Neural progenitor cell (in vitro differentiated cells): ENCODE data around the gene HDAC4. TPM values are rescaled to one million over a fixed set of nuclear protein-coding genes. Genes with fewer than 3 reads are reported as not detected.

Experiments
- DNase-seq: peaks from one replicate; pipeline ENCODE4 v3.0.0-alpha.2; 2016; ENCODE audit warnings: low spot score
- H2AFZ ChIP-seq: fragments of 200-600 bp; sonication (generic); replicated peaks from 2 replicates; pipeline ENCODE4 v1.6.1; 2016; ENCODE audit warnings: antibody characterized with exemption
- H3F3A ChIP-seq: fragments of 200-600 bp; sonication (generic); 2 replicates; pipeline ENCODE4 v1.6.1; 2016; ENCODE audit warnings: antibody characterized with exemption, low read depth
- H3K27ac ChIP-seq: fragments of 200-600 bp; sonication (generic); 2 replicates; pipeline ENCODE4 v1.5.1; 2016; ENCODE audit warnings: mild to moderate bottlenecking
- H3K27me3 ChIP-seq: fragments of 200-600 bp; sonication (generic); 2 replicates; pipeline ENCODE4 v1.6.1; 2016; ENCODE audit warnings: mild to moderate bottlenecking, moderate library complexity
- H3K36me3 ChIP-seq: fragments of 200-600 bp; sonication (generic); 2 replicates; pipeline ENCODE4 v1.5.1; 2016
- H3K4me1 ChIP-seq: fragments of 200-600 bp; sonication (generic); 2 replicates; pipeline ENCODE4 v1.6.1; 2016; ENCODE audit warnings: mixed run types
- H3K4me2 ChIP-seq: fragments of 200-600 bp; sonication (generic); 2 replicates; pipeline ENCODE4 v1.6.1; 2016
- H3K4me3 ChIP-seq: fragments of 200-600 bp; sonication (generic); 2 replicates; pipeline ENCODE4 v1.5.1; 2016
- H3K79me2 ChIP-seq: fragments of 200-600 bp; sonication (generic); 2 replicates; pipeline ENCODE4 v1.6.1; 2016; ENCODE audit warnings: low read depth
- H3K9ac ChIP-seq: fragments of 200-600 bp; sonication (generic); 2 replicates; pipeline ENCODE4 v1.6.1; 2016
- H3K9me3 ChIP-seq: fragments of 200-600 bp; sonication (generic); 2 replicates; pipeline ENCODE4 v1.5.1; 2016; ENCODE audit warnings: low read depth
- H4K20me1 ChIP-seq: fragments of 200-600 bp; sonication (generic); 2 replicates; pipeline ENCODE4 v1.6.1; 2016; ENCODE audit warnings: low read depth
- H3K27ac Mint-ChIP-seq: 3 replicates; pipeline ENCODE4 v1.8.0; 2021; ENCODE audit warnings: mixed read lengths
- H3K27me3 Mint-ChIP-seq: 2 replicates; pipeline ENCODE4 v1.8.0; 2022; ENCODE audit warnings: low read depth, mild to moderate bottlenecking, inconsistent platforms, moderate library complexity, mixed read lengths; ENCODE audit not compliant: insufficient read depth
- H3K36me3 Mint-ChIP-seq: 3 replicates; pipeline ENCODE4 v1.8.0; 2021; ENCODE audit warnings: mixed read lengths
- H3K4me1 Mint-ChIP-seq: 3 replicates; pipeline ENCODE4 v1.8.0; 2021; ENCODE audit warnings: mixed read lengths
- H3K4me3 Mint-ChIP-seq: 3 replicates; pipeline ENCODE4 v1.8.0; 2021; ENCODE audit warnings: mild to moderate bottlenecking, moderate library complexity, mixed read lengths
- H3K9me3 Mint-ChIP-seq: 3 replicates; pipeline ENCODE4 v1.8.0; 2020; ENCODE audit warnings: mixed read lengths
- CTCF ChIP-seq: fragments of 200-600 bp; sonication (generic); IDR thresholded peaks from 2 replicates; pipeline ENCODE4 v1.5.1; 2017; ENCODE audit warnings: antibody characterized with exemption, mild to moderate bottlenecking
- EZH2 ChIP-seq: fragments of 200-600 bp; sonication (generic); IDR thresholded peaks from 2 replicates; pipeline ENCODE4 v1.6.1; 2017; ENCODE audit warnings: antibody characterized with exemption, mild to moderate bottlenecking, moderate library complexity
- EZH2phosphoT487 ChIP-seq: fragments of 200-600 bp; sonication (generic); IDR thresholded peaks from 2 replicates; pipeline ENCODE4 v1.6.1; 2017; ENCODE audit warnings: antibody characterized with exemption
- total RNA-seq: library from RNA; depleted of rRNA; stranded (reverse); fragments of >200 nt; gene quantifications from 2 replicates; pipeline ENCODE4 v1.2.3, GENCODE V29; 2015; ENCODE audit warnings: low replicate concordance

The HDAC4 gene
- total RNA-seq, 1 donor from 2014 or later, result 36.0 TPM

- Histone ChIP-seq H3K4me1 (peaks cover 7% of the 10 kb centered on the region), H3K4me2 (no peak overlapping the region), H3K79me2 (peaks cover 88% of the 10 kb centered on the region), H2AFZ (no peak overlapping the region), H3F3A (no peaks in the 10 kb centered on the region), H4K20me1 (peaks cover 52% of the 10 kb centered on the region), H3K9me3 (peaks cover 3% of the 10 kb centered on the region), H3K4me3 (no peak overlapping the region), H3K27me3 (no peaks in the 10 kb centered on the region), H3K36me3 (no peaks in the 10 kb centered on the region), H3K27ac (no peak overlapping the region), H3K9ac (no peak overlapping the region)
- Mint-ChIP-seq H3K4me1 (peaks cover 28% of the 10 kb centered on the region), H3K4me3 (no peak overlapping the region), H3K36me3 (peaks cover 17% of the 10 kb centered on the region), H3K27ac (no peak overlapping the region), H3K27me3 (no peaks in the 10 kb centered on the region), H3K9me3 (peaks cover 12% of the 10 kb centered on the region)
- no peak for DNase-seq
- TF ChIP-seq CTCF (no peak), EZH2phosphoT487 (no peak), EZH2 (no peak)
Measured at GRCh38 chr2:239262484-239263230, 138.2 kb downstream of the HDAC4 start.

GRCh38 chr2:239261796-239262483 lies 138.9 kb downstream of the HDAC4 start:
- no peak overlapping the region for H3K27ac Mint-ChIP-seq

DNA sequence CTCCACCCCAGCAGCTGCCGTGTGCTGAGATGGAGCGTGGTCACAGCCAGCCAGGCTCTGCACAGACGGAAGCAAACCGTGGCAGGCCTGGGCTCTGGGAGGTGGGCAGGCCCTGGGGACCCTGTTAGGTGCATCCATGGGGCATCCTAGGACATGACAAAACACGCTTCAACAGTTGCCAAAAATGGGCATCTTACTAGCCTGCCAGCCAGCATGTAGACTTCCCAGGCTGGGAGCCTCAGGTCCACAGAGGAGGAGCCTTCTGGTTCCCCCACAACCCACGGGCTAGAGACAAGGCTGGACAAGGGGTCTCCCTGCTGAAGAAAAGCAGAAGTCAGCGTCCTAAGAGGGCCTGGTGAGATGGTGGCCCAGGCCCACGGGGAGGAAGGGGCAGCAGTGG lies 139.5 kb downstream of the HDAC4 start:
- H3K4me2 ChIP-seq, result no peak overlapping the region
- H3K4me3 ChIP-seq, result no peak overlapping the region
- Mint-ChIP-seq H3K27ac (no peak overlapping the region), H3K36me3 (peaks cover 20% of the 10 kb centered on the region), H3K27me3 (no peaks in the 10 kb centered on the region), H3K4me3 (no peak overlapping the region), H3K4me1 (peaks cover 17% of the 10 kb centered on the region), H3K9me3 (peaks cover 19% of the 10 kb centered on the region)
- H3K4me1 ChIP-seq, result peaks cover 4% of the 10 kb centered on the region
- no peak for DNase-seq
- peaks cover 10% of the 10 kb centered on the region for H3K9me3 ChIP-seq
- H3K36me3 ChIP-seq, result no peaks in the 10 kb centered on the region
- peaks cover 39% of the 10 kb centered on the region for H4K20me1 ChIP-seq
- no peaks in the 10 kb centered on the region for H3F3A ChIP-seq
- H3K79me2 ChIP-seq, result peaks cover 87% of the 10 kb centered on the region
- TF ChIP-seq CTCF, result no peak
- no peak for TF ChIP-seq EZH2phosphoT487
- no peak for TF ChIP-seq EZH2
- H3K27ac ChIP-seq, result no peak overlapping the region
- H2AFZ ChIP-seq, result no peak overlapping the region
- H3K27me3 ChIP-seq, result no peaks in the 10 kb centered on the region
- H3K9ac ChIP-seq, result no peak overlapping the region

More at GRCh38 chr2:239261796-239262483, 138.9 kb downstream of the HDAC4 start:
- Histone ChIP-seq H3K9ac (no peak overlapping the region), H3K9me3 (peaks cover 10% of the 10 kb centered on the region), H4K20me1 (peaks cover 45% of the 10 kb centered on the region), H3F3A (no peaks in the 10 kb centered on the region), H3K27me3 (no peaks in the 10 kb centered on the region), H3K4me3 (no peak overlapping the region), H2AFZ (no peak overlapping the region), H3K36me3 (no peaks in the 10 kb centered on the region), H3K79me2 (peaks cover 88% of the 10 kb centered on the region), H3K4me1 (peaks cover 4% of the 10 kb centered on the region), H3K4me2 (no peak overlapping the region), H3K27ac (no peak overlapping the region)
- Mint-ChIP-seq H3K36me3 (peaks cover 20% of the 10 kb centered on the region), H3K27me3 (no peaks in the 10 kb centered on the region), H3K9me3 (peaks cover 19% of the 10 kb centered on the region), H3K4me1 (peaks cover 22% of the 10 kb centered on the region), H3K4me3 (no peak overlapping the region)
- DNase-seq, result no peak
- TF ChIP-seq EZH2 (no peak), CTCF (no peak), EZH2phosphoT487 (no peak)
